HepG2 (cell line): Measurements from ENCODE around the gene PCSK5.

ENCODE experiments used
- ATF3 ChIP-seq: sonication (generic); formaldehyde crosslinking; IDR thresholded peaks from 2 replicates; pipeline ENCODE4 v1.4.0; 2020; ENCODE audit warnings: missing genetic modification reagents
- BRF2 ChIP-seq: sonication (generic); formaldehyde crosslinking; IDR thresholded peaks from 2 replicates; pipeline ENCODE4 v1.8.1; 2022; ENCODE audit warnings: mild to moderate bottlenecking, missing genetic modification reagents
- FOSL1 ChIP-seq: sonication (generic); formaldehyde crosslinking; IDR thresholded peaks from 2 replicates; pipeline ENCODE4 v1.9.0; 2021; ENCODE audit warnings: missing genetic modification reagents, borderline replicate concordance
- FOXK2 ChIP-seq: fragments of 450-650 bp; IDR thresholded peaks from 2 replicates; pipeline ENCODE4 v1.6.1; 2016
- HMG20B ChIP-seq: conservative IDR thresholded peaks from 2 replicates; pipeline ENCODE4 v1.6.1; 2016; ENCODE audit warnings: missing genetic modification reagents, missing compliant biosample characterization
- POLR2A ChIP-seq, 2 experiments: IDR thresholded peaks; 2 replicates each; pipeline ENCODE4 v1.6.1; 2011; ENCODE audit warnings: low read depth in 2 of 2, low read length in 2 of 2, mild to moderate bottlenecking in 1 of 2, moderate library complexity in 1 of 2; ENCODE audit not compliant: insufficient read depth in 1 of 2
- SMARCC2 ChIP-seq: fragments of 450-650 bp; IDR thresholded peaks from 2 replicates; pipeline ENCODE4 v1.6.1; 2017; ENCODE audit warnings: antibody characterized with exemption, mild to moderate bottlenecking
- TBP ChIP-seq: sonication (generic); formaldehyde crosslinking; IDR thresholded peaks from 2 replicates; pipeline ENCODE4 v1.5.0; 2020; ENCODE audit warnings: missing genetic modification reagents
- ZNF274 ChIP-seq: sonication (generic); formaldehyde crosslinking; IDR thresholded peaks from 2 replicates; pipeline ENCODE4 v1.5.1; 2020; ENCODE audit warnings: mild to moderate bottlenecking, missing genetic modification reagents
- ZNF331 ChIP-seq: sonication (generic); formaldehyde crosslinking; IDR thresholded peaks from 2 replicates; pipeline ENCODE4 v1.4.0; 2020; ENCODE audit warnings: missing genetic modification reagents
- ZNF639 ChIP-seq: conservative IDR thresholded peaks from 2 replicates; pipeline ENCODE4 v1.6.1; 2018; ENCODE audit warnings: missing genetic modification reagents
- ZNF879 ChIP-seq: sonication (generic); formaldehyde crosslinking; IDR thresholded peaks from 2 replicates; pipeline ENCODE4 v1.8.1; 2023; ENCODE audit warnings: missing genetic modification reagents

GRCh38 chr9:76379494-76379893 is 489.0 kb downstream of the PCSK5 start:
- TF ChIP-seq FOSL1 (CRISPR knock-in tag) (no peak), ATF3 (CRISPR knock-in tag) (no peak), BRF2 (CRISPR knock-in tag) (no peak), ZNF639 (no peak), ZNF274 (no peak), SMARCC2 (no peak), POLR2A (IDR thresholded peaks at IDR 0.05; ENCODE audit: insufficient read depth in 1 of 2, low read depth in 2 of 2, low read length in 2 of 2) (no peak), ZNF331 (CRISPR knock-in tag) (no peak), ZNF879 (CRISPR knock-in tag) (no peak), FOXK2 (no peak), TBP (CRISPR knock-in tag) (no peak), HMG20B (no peak)
